HG03520 (cell line): ENCODE measurements around the gene DOK6.

Experiments used
- ATAC-seq: cut with Tn5 transposase; IDR thresholded peaks from one replicate; pipeline ENCODE4 v1.9.1; 2021; ENCODE audit warnings: mild to moderate bottlenecking, moderate library complexity; ENCODE audit not compliant: unreplicated experiment

The DOK6 gene

GRCh38 chr18:69727912-69728572 is 327.4 kb downstream of the DOK6 start:
- ATAC-seq = no peak

- ATAC-seq = no peak
These were observed 330.0 kb downstream of the DOK6 start for GRCh38 chr18:69730664-69731063.

GRCh38 chr18:69734536-69734935 is 333.8 kb downstream of the DOK6 start:
- ATAC-seq = no peak

GRCh38 chr18:69736730-69737129 is 336.0 kb downstream of the DOK6 start:
- ATAC-seq = no peak

- ATAC-seq = no peak
These were observed 337.2 kb downstream of the DOK6 start for GRCh38 chr18:69737851-69738250.

- ATAC-seq = no peak
These were observed 346.7 kb downstream of the DOK6 start for GRCh38 chr18:69747388-69747787.

- ATAC-seq = no peak
These were observed 352.2 kb downstream of the DOK6 start for GRCh38 chr18:69752737-69753380.

- ATAC-seq = no peak
These were observed 353.4 kb downstream of the DOK6 start for GRCh38 chr18:69754108-69754507.

GRCh38 chr18:69755041-69755440 is 354.4 kb downstream of the DOK6 start:
- no peak for ATAC-seq

- ATAC-seq = no peak
These were observed 355.3 kb downstream of the DOK6 start for GRCh38 chr18:69755856-69756496.

- no peak for ATAC-seq
These were observed 357.0 kb downstream of the DOK6 start for GRCh38 chr18:69757733-69758132.

- ATAC-seq = no peak
These were observed 357.8 kb downstream of the DOK6 start for GRCh38 chr18:69758458-69758857.

- ATAC-seq = no peak
These were observed 358.4 kb downstream of the DOK6 start for GRCh38 chr18:69759046-69759445.

- no peak for ATAC-seq
These were observed 362.3 kb downstream of the DOK6 start for GRCh38 chr18:69763002-69763401.

- ATAC-seq = no peak
These were observed 363.1 kb downstream of the DOK6 start for GRCh38 chr18:69763821-69764220.

GRCh38 chr18:69770238-69770637 is 369.6 kb downstream of the DOK6 start:
- no peak for ATAC-seq

- ATAC-seq = no peak
These were observed 374.1 kb downstream of the DOK6 start for GRCh38 chr18:69774831-69775230.

- no peak for ATAC-seq
These were observed 376.6 kb downstream of the DOK6 start for GRCh38 chr18:69777248-69777647.

- ATAC-seq = no peak
These were observed 378.0 kb downstream of the DOK6 start for GRCh38 chr18:69778680-69779079.

- ATAC-seq = no peak
These were observed 380.2 kb downstream of the DOK6 start for GRCh38 chr18:69780851-69781250.

- ATAC-seq = no peak
These were observed 384.1 kb downstream of the DOK6 start for GRCh38 chr18:69784815-69785214.

GRCh38 chr18:69785466-69785865 is 384.8 kb downstream of the DOK6 start:
- no peak for ATAC-seq
